ENCODE measurements around the gene TBC1D8.

Gene TBC1D8

DNA sequence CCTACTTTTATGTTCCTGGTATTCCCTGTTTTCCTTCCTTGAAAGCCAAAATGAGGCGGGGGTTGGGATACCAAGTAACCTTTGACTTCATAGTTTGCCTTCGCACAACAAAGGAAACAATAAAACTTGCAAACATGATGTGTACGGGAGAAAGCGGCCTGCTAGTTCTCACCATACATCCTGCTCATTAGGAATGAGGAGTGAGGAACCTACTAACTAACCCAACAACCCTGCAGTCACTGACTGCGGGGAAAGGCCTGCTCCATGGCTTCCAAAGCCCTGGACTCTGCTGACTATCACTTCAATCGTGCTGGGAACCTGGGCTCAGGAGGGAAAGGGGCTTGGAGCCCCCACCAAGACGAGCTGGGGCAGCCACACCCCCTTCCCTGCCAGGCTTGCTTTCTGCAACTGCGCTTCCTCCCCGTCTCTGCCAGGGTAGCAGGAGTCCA, 124.9 kb downstream of the TBC1D8 start:
- no peak for DNase-seq

DNA sequence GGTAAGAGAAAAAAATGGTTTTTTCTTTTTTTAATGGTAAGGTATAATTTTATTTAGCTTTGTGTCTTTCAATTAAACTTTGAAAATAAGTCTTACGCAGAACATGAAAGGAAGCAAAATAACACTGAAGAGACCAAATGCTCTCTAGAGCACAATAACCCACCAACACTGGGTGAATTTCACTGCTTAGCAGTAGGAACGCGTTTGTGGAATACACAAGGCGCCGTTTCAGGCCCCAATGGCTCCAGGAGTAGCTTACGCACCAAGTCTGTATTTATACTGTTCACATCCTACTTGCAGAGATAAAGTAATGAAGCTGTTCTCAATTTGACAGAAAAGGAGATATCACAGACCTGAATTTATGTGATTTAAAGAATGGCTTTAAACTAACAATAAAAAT, 125.6 kb downstream of the TBC1D8 start:
- DNase-seq = no peak

DNA sequence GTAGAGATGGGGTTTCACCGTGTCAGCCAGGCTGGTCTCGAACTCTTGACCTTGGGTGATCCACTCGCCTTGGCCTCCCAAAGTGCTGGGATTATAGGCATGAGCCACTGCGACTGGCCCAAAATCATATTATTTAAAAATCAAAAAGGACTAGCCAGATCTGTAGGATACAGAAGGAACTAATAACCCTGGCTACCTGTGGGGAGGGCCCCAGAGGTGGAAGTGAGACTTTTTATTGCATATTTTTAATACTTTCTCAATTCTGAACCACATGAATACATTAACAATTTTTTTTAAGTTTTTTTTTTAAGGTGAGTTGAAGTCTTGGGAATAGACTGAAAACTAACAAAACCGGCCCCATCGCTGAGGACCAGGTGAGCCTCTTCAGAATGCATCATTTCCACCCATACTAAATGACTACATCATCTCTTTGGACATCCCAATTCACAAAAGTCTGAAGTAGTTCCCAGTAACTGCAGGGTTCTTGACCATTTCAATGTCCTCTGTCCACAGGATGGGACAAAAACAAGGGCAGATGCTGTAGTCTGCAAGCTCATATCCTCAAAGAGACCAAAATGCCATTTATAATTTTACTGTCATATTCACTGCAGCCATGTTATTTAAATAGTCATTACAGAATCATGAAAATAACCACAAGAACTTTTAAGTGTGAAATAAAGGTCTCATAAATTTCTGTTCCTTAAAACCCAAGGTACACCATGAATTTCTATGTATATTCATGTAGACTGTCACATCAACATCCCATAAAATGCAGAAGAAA, 127.7 kb downstream of the TBC1D8 start:
- no peak for DNase-seq

DNA sequence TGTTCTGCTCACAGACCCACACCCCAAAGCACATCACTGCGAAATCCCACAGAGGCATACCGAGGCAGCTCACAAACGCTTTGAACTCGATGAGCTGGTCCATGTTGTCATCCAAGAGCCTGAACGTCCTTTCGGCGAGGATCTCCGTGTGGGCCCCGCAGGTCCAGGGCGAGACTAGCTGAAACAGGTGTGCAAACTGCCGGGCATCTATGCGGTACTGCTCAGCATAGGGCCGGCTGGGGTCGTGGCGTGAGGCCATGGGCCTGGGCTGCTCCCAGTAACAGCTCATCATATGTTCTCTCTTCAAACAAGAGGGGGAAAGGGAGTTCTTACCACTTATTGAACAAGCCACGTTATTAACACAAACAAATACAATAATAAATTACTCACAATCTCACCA, 129.0 kb downstream of the TBC1D8 start:
- no peak for DNase-seq

DNA sequence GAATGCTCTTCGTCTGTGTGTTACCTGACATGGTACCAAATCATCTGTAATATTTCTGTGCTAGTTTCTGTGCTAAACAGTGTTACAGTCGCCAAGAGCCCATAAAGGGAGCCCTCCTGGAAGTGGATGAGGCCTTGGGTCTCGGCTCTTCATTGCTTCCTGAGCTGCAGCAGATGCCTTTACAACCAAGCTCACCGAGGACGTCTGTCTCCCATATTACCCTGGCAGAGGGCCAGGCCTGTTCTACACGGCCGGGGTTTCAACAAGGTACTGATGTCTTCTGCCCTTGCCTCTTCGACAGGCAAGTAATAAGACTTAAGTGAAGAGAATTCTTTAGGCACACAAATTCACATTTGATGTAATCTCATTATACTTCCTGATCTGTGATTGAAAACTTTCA, 132.2 kb downstream of the TBC1D8 start:
- peak in 1 of 14 donors; percentile 32 for DNase-seq

DNA sequence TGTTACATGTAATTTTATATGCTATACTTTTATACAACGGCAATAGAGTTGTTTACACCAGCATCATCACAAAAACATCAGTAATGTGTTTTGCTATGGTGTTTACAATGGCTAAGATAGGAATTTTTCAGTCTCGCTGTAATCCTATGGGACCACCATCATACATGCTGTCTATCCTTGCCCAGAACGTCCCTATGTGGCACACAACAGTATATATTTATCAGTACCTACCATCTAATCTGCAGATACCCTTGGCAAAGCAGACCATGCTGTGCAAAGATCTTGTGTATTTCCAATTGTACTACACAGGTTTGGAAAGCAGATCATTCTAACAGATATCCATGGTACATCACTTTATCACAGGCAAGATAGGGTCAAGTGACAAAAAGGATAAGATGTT, 133.8 kb downstream of the TBC1D8 start:
- DNase-seq = no peak

DNA sequence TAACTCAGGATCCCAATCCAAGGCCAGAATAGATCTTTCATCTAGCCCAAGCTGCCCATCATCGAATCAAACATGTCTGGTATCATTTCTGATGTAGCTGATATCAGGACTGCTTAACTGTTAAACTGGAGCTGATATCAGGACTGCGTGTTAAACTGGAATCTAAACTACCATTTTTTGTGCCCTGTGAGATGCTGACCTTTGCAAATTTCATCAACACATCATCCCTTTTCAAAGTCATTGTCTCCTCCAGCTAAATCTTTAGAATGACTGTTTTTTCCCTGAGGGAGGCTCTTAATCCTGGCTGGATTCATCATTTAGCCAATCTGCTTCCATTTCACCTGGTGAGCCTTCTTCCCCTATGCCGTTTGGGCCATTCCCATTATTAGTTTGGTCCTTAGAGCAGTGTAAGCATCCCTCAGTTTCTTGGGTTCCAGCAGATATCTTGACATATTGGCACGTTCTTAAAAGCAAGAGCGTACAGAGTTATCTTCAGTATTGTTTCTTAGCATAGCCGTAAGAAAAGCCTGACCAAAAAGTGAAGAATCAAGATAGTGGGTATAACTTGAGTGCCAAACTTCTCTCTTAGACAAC, 136.8 kb downstream of the TBC1D8 start:
- DNase-seq = no peak

DNA sequence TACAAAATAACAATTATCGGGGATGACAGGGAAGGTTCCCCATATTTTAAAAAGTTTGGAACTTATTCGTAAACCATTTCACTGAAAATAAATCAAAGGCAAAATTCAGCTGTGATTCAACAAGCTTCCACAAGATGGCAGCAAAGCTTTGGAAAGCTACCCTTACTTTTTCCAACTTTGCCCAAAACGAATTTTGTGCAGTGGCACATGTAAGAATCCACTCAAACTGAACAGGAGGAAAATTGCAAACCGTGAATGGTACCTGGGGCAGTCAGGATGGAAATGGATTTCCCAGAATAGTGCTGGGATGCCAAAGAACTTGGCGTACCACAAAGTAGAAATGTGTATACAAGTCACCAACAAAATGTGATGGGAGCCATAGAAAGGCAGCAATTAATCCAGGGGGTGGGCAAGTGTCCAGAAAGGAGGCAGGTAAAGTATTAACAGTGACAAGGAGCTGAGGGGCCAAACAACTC, 138.4 kb downstream of the TBC1D8 start:
- peak in 4 of 14 donors; percentile 4 to 40 (median 16) for DNase-seq

DNA sequence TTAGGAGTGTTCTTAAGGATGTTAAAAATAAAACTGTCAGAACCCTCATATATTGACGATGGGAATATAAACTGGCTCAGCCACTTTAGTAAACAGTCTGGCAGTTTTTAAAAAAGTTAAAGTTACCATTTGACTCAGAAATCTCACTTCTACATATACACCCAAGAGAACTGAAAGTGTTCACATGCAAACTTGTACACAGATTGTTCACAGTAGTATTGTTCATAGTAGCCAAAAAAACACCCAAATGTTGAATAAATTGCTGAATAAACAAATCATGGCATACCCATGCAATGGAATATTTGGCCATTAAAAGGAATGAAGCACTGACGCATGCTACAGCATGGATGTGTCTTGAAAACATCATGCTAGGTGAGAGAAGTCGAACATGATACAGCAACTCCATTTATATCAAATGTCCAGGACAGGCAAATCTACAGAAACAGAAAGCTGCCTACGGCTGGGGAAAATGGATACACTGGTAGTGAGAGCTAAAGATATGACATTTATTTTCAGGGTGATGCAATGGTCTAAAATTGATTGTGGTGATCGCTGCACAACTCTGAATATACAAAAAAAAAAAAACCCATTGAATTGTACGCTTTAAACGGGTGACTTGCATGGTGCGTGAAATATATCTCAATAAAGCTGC, 139.0 kb downstream of the TBC1D8 start:
- DNase-seq = no peak

DNA sequence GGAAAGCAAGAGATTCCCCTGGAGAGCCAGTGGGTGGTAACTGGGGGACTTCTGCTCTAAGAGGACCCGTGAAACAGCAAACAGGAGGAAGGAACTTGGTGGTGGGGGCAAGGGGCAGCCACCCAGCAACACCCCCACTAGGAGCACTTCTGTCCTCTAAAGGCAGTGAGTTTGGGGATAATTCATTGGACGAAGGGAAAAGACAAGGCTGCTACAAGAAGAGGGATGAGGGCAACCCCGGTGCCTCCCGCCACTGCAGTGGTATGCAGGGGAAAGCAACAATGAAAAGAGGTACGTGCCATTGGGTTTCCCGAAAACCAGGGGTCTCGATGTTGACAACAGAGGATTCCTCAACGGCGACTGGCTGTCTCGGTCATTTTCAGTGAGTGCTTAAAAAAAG, 140.0 kb downstream of the TBC1D8 start:
- no peak for DNase-seq

DNA sequence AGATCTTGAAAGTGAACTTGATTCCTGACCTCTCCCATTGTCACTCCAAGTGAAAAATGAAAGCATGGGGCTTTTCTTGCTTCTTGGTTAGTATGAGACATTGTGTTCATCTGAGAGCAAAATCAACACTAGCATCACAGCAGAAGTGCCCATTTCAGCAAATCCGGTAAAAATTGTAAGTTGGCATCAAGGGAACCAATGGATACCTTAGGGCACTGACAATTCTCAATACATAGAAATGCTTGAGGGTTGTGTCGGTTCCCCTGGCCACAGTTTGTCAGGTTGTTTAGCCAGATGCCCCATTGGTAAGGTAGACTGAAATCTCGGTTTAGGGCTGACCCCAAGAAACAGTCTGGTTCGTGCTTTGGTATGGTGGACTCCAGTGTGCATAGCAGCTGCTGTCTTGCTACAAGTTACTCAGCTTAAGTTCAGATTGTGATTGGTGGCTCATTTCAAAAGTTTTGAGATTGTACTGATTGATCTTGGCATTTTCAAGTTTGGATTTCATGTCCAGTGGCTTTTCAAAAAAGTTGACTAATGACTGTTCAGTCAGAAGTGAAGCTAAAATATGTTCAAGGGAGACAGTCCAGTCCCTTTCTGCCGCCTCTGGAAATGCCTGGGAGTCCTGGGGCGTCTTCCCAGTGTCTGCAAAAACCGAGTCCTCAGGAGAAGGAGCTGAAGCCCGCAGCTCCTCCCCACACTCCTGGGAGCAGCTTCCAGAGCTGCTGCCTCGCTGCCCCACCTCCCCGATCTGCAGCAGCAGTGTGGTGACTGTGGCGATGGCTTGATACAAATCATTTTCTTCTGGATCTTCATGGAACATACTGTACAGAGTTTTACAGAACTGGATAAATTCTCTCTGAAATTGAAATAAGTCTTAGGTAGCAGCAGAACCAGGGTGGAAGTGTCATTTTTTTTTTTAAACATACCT, 143.5 kb downstream of the TBC1D8 start:
- DNase-seq = no peak

DNA sequence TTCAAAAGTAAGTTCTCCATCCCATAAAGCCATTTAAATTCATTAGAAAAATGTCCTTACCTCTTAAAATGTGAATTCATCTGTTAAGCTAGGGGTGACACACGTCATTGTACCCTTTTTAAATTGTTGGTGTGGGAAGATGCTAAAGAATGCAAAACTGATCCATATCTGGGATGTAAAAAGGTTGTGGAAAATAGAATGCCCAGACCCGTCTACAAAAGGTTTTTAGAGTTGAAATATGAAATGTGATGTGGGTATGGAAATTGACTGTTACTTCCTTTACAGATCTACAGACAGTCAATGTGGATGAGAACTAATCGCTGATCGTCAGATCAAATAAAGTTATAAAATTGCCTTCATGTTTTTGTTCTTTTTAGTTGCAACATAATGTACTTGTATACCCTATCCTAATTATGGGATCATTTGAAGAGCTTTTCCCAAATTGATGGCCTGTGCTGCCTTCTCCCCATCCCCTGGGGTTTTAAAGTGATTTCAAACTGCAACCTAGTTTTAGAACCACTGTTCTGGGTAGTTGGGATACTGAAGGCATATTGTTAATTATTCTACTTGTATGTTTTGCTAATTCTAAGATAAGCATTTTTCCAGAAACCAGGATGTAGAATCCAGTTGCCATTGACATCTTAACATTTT, 145.0 kb downstream of the TBC1D8 start:
- no peak for DNase-seq

DNA sequence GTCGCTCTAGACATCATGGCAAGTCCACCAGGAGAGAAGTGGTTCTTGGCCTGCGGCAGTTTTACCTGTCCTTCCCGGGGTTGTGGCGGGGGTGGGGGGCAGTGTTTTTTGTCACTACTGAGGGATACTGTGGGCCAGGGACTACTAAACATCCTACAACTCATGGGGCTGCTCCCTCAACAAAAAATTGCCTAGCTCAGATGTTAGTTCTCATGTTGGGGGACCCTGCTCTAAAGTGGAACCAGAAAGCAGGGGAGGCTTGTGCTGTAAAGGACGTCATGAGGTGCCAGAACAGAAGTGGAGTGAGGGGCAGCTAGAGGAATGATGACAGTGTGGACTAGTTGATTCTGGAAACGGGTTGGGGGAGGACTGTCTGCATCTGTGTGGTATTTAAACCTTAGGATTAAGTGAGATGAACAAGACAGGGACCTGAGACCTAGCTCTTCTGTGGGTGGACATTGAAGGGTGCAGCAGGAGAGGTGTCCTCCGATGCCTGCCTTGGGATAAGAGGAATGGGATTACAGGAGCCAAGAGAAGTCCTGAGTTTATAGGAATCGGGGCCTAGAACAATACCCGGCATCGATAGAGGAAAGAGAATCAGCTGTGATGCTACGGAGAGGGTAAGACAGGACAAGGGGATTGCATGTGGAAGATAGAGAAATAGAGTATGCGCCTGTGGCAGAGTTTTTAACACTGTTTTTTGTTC, 146.4 kb downstream of the TBC1D8 start:
- no peak for DNase-seq

DNA sequence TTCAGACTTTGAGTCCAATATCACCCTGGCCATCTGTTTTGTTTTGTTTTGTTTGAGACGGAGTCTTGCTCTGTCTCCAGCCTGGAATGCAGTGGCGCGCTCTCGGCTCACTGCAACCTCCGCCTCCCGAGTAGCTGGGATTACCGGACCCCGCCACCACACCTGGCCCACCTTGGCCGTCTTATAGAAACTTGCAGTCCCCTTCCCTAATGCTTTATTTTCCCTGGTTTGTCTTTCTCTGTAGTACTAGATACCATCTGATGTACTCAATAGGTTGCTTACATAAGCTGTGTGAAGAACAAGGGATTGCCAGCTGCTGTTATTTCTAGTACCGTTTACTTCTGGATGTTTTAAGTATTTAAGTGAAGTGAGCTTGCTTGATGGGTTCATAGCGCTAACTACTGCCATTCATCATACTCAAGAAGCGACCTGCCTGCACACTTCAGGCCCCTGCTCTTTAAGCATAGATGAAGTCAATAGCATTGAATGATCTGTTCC, 147.9 kb downstream of the TBC1D8 start:
- DNase-seq = no peak

DNA sequence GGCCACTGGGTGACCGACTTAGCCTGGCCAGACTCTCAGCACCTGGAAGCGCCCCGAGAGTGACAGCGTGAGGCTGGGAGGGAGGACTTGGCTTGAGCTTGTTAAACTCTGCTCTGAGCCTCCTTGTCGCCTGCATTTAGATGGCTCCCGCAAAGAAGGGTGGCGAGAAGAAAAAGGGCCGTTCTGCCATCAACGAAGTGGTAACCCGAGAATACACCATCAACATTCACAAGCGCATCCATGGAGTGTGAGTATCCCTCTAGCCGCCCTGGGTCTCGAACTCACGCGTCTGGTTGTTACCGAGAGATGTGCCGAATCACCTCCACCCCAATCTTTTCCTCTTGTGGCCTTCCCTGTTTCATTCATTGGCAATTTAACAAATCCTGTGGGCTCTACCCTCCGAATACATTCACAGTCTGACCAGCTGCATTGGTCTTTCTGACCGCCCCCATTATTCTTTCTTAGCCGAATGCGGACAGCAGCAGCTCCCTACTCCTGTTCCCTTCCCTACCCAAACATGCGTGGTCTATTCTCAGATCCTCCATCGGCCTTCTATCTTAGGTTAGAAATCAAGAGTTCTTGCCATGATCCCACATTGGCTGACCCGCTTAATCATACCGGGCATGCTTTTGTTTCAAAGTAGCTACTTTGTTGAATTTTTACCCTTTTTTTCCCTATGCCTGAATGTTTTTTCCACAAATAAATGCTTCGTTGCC, 148.5 kb downstream of the TBC1D8 start:
- DNase-seq = no peak

DNA sequence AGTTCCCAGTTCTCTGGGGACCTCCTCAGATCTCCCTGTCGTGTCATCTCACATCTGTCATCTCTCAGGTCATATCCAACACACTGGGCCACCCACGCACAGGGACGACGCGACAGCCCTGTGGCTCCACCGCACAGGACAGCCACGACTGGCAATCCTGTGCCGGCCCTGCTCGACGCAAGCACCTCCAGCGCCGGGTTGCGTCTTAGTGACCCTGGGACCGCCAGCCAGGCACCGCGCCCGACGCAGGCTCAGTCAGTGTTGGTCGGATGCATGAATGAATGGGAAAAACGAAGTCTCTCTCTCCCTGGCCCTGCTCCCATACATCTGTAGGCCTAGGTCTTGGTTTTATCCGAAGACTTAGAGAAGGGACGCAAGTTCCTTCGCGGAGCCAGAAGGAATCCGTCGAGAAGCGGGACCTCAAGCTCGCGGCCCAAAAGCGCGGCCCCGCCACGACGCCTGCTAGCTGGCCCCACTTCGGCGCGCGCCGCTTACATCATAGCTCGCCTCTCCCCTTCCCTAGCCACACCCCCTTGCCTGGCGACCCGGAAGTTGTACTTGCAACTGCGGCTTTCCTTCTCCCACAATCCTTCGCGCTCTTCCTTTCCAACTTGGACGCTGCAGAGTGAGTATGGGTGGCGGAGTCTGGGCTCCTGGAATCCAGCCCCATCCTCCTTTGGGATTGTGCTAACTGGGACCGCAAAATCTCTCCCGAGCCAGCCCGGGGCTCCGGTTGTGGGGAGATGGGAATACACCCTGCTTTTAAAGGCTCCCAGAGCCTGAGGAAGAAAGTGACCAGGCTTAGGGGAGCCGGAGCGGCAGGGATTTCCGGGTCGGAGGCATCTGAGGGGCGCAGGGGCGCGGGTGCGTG, 149.3 kb downstream of the TBC1D8 start, which contains the start of gene RPL31:
Gene RPL31 (plus strand): TSS at position 599 of the 871 bp plus-strand sequence. CDS start 413 bp downstream, outside the sequence.
- DNase-seq = peak; percentile 52 to 98 (median 94)

DNA sequence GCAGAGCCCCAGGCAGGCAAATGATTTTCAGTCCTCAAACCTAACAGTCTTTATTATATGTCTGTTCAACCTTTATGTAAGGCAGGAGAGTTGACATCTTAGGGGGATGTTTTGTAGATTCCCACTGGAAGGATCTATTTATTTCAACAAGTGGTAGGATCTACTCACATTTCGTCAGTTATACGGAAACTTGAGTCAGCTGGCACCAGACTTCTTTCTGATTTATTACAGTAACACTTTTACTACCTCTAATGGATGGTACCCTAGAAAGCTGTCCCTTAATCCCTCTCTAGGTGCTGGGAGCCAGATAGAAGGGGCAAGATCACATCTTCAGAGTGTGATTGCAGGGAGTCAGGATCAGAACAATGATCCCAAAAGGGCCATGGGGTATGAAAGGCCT, 151.2 kb downstream of the TBC1D8 start:
- no peak for DNase-seq

DNA sequence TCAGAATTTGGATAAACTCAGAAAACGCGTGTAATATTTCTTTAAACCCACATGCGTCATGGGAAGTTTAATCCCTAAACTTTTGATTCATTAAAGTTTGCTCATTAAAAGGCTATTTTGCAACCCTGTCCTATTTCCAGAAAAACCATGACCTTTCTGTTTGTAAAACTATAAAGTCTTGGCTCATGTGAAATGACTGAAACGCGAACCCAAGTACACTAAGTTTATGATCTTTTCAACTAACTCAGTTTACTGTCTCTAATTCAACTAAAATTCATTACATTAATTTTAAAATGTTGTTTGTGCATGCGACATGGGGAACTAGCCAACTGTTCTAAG, 153.0 kb downstream of the TBC1D8 start:
- no peak for DNase-seq

DNA sequence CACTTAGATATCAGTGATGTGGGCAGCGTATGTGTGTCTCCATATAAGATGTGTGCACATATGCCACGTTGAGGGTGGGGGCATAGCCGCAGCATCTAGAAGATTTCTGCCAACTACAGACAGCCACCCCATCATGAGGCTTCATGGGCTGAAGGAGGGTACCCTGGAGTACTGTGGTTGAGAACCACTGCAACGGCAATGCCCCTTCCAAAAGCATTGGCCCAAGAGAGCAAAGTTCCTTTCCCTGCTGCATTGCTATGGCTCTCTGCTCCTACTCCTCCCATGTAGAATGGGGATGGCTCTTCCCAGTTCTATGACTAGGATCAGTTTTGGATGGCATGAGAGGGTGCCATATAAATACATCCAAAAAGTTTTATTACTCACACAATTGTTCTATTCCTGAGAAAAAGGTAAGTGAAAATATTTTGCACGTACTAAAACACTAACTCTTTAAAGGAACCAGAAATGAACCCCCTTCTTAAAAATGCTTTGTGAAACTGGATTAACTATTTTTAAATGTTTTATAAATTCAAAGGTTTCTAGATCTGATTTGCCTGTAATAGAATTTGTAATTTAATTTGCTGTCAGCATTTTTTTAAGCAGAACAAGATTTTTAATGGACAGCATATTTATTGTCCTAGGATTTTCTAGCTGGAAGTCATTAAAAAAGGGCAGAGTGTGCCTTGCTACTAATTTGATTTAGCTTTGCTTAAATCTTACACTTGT, 153.5 kb downstream of the TBC1D8 start:
- DNase-seq = no peak

Measured in C1 segment of cervical spinal cord (tissue), 14 donors.